AG09309 (cell line): Measurements from ENCODE around the gene CYP11A1.

Experiments
- DNase-seq: peaks from one replicate; pipeline ENCODE4 v3.0.0-alpha.2; 2010; ENCODE audit warnings: low read depth
- H3K4me3 ChIP-seq: 2 replicates; pipeline ENCODE4 v1.5.1; 2011; ENCODE audit warnings: mild to moderate bottlenecking, low read depth, low read length, moderate library complexity; ENCODE audit not compliant: control insufficient read depth
- CTCF ChIP-seq: IDR thresholded peaks from 2 replicates; pipeline ENCODE4 v1.5.1; 2011; ENCODE audit warnings: mild to moderate bottlenecking, low read depth, low read length, inconsistent platforms; ENCODE audit not compliant: insufficient read depth, control insufficient read depth; ENCODE audit errors: missing control alignments

CYP11A1 gene

GRCh38 chr15:74373731-74374647, 6.5 kb upstream of the CYP11A1 start:
- TF ChIP-seq CTCF = peak; percentile 90
- no peak for DNase-seq
- peak overlapping the region; percentile 58 for H3K4me3 ChIP-seq

- DNase-seq = no peak
- H3K4me3 ChIP-seq = no peak overlapping the region
- no peak for TF ChIP-seq CTCF
Measured at GRCh38 chr15:74373056-74373650, 5.7 kb upstream of the CYP11A1 start.

GRCh38 chr15:74370471-74370870, 3.0 kb upstream of the CYP11A1 start:
- no peak for TF ChIP-seq CTCF
- DNase-seq = no peak
- H3K4me3 ChIP-seq = no peak overlapping the region

- DNase-seq = no peak
- no peak overlapping the region for H3K4me3 ChIP-seq
- no peak for TF ChIP-seq CTCF
Measured at GRCh38 chr15:74369756-74370155, 2.3 kb upstream of the CYP11A1 start.

- no peak overlapping the region for H3K4me3 ChIP-seq
- TF ChIP-seq CTCF = no peak
- no peak for DNase-seq
Measured at GRCh38 chr15:74369084-74369745, 1.8 kb upstream of the CYP11A1 start.

- DNase-seq = no peak
- no peak for TF ChIP-seq CTCF
- no peak overlapping the region for H3K4me3 ChIP-seq
Measured at GRCh38 chr15:74368121-74368520, 675 bp upstream of the CYP11A1 start.
